ENCODE measurements around the gene RTF2. TPM values are rescaled to one million over a fixed set of nuclear protein-coding genes. Genes with fewer than 3 reads are reported as not detected.
"Not testable (repeated sequence)": the region's sequence is repeated elsewhere in the genome, so short reads cannot be mapped to it uniquely, and the experiment has no call there.

The RTF2 gene
- total RNA-seq, 1 donor from 2014 or later: 75.3 TPM

GRCh38 chr20:56518126-56518525 lies 49.7 kb downstream of the RTF2 start:
- H3K9me3 Mint-ChIP-seq: peaks cover 8% of the 10 kb centered on the region

GRCh38 chr20:56518721-56519398 lies 50.4 kb downstream of the RTF2 start:
- no peak overlapping the region for H3K27ac Mint-ChIP-seq (ENCODE audit: unreplicated experiment)
- no peak overlapping the region for H3K4me3 Mint-ChIP-seq
- H3K4me1 Mint-ChIP-seq: no peaks in the 10 kb centered on the region
- DNase-seq (ENCODE audit: low read depth, low spot score): no peak
- peaks cover 29% of the 10 kb centered on the region for H3K36me3 Mint-ChIP-seq (ENCODE audit: low read depth)
- H3K27me3 Mint-ChIP-seq (ENCODE audit: low read depth): no peaks in the 10 kb centered on the region
- H3K9me3 Mint-ChIP-seq: peaks cover 8% of the 10 kb centered on the region
- no peak for TF ChIP-seq CTCF (conservative IDR thresholded peaks at IDR 0.05)

More at GRCh38 chr20:56518126-56518525, 49.7 kb downstream of the RTF2 start:
- no peaks in the 10 kb centered on the region for H3K4me1 Mint-ChIP-seq
- no peak overlapping the region for H3K27ac Mint-ChIP-seq (ENCODE audit: unreplicated experiment)
- TF ChIP-seq CTCF (conservative IDR thresholded peaks at IDR 0.05): no peak
- no peaks in the 10 kb centered on the region for H3K27me3 Mint-ChIP-seq (ENCODE audit: low read depth)
- no peak overlapping the region for H3K4me3 Mint-ChIP-seq
- H3K36me3 Mint-ChIP-seq (ENCODE audit: low read depth): peaks cover 29% of the 10 kb centered on the region
- DNase-seq (ENCODE audit: low read depth, low spot score): no peak

- no peak overlapping the region for H3K4me3 Mint-ChIP-seq
- no peak for DNase-seq (ENCODE audit: low read depth, low spot score)
- H3K27ac Mint-ChIP-seq (ENCODE audit: unreplicated experiment): no peak overlapping the region
- TF ChIP-seq CTCF (conservative IDR thresholded peaks at IDR 0.05): no peak
- H3K36me3 Mint-ChIP-seq (ENCODE audit: low read depth): peaks cover 29% of the 10 kb centered on the region
- H3K27me3 Mint-ChIP-seq (ENCODE audit: low read depth): no peaks in the 10 kb centered on the region
- no peaks in the 10 kb centered on the region for H3K4me1 Mint-ChIP-seq
- H3K9me3 Mint-ChIP-seq: peaks cover 8% of the 10 kb centered on the region
These were observed 51.1 kb downstream of the RTF2 start for GRCh38 chr20:56519551-56519950.

GRCh38 chr20:56520180-56520579 lies 51.8 kb downstream of the RTF2 start:
- no peak for DNase-seq (ENCODE audit: low read depth, low spot score)
- H3K27ac Mint-ChIP-seq (ENCODE audit: unreplicated experiment): no peak overlapping the region
- H3K9me3 Mint-ChIP-seq: peaks cover 8% of the 10 kb centered on the region
- no peaks in the 10 kb centered on the region for H3K4me1 Mint-ChIP-seq
- H3K36me3 Mint-ChIP-seq (ENCODE audit: low read depth): peaks cover 29% of the 10 kb centered on the region
- no peak overlapping the region for H3K4me3 Mint-ChIP-seq
- no peak for TF ChIP-seq CTCF (conservative IDR thresholded peaks at IDR 0.05)
- H3K27me3 Mint-ChIP-seq (ENCODE audit: low read depth): no peaks in the 10 kb centered on the region

- H3K9me3 Mint-ChIP-seq; H3K27ac Mint-ChIP-seq (ENCODE audit: unreplicated experiment); DNase-seq (ENCODE audit: low read depth, low spot score); H3K4me3 Mint-ChIP-seq; H3K27me3 Mint-ChIP-seq (ENCODE audit: low read depth); H3K4me1 Mint-ChIP-seq: not testable (repeated sequence)
- H3K36me3 Mint-ChIP-seq (ENCODE audit: low read depth): peaks cover 29% of the 10 kb centered on the region
These were observed 52.4 kb downstream of the RTF2 start for GRCh38 chr20:56520746-56521354.

GRCh38 chr20:56522311-56522710 lies 53.9 kb downstream of the RTF2 start:
- peaks cover 29% of the 10 kb centered on the region for H3K36me3 Mint-ChIP-seq (ENCODE audit: low read depth)
- no peaks in the 10 kb centered on the region for H3K27me3 Mint-ChIP-seq (ENCODE audit: low read depth)
- TF ChIP-seq CTCF (conservative IDR thresholded peaks at IDR 0.05): no peak
- no peak for DNase-seq (ENCODE audit: low read depth, low spot score)
- no peaks in the 10 kb centered on the region for H3K4me1 Mint-ChIP-seq
- no peak overlapping the region for H3K27ac Mint-ChIP-seq (ENCODE audit: unreplicated experiment)
- peaks cover 8% of the 10 kb centered on the region for H3K9me3 Mint-ChIP-seq
- no peak overlapping the region for H3K4me3 Mint-ChIP-seq

- H3K36me3 Mint-ChIP-seq (ENCODE audit: low read depth): peaks cover 17% of the 10 kb centered on the region
- not testable (repeated sequence) for H3K27ac Mint-ChIP-seq (ENCODE audit: unreplicated experiment); H3K9me3 Mint-ChIP-seq; H3K4me3 Mint-ChIP-seq; DNase-seq (ENCODE audit: low read depth, low spot score); H3K27me3 Mint-ChIP-seq (ENCODE audit: low read depth); H3K4me1 Mint-ChIP-seq
These were observed 56.0 kb downstream of the RTF2 start, which contains the start of gene FAM209A for GRCh38 chr20:56524444-56524843. Gene FAM209A, plus strand, starts transcription at chr20:56524744. Its CDS starts 65 bp downstream, at chr20:56524809.
